ENCODE results near the gene CCDC6. TPM values are rescaled to one million over a fixed set of nuclear protein-coding genes. Genes with fewer than 3 reads are reported as not detected.

Gene CCDC6
- total RNA-seq, 2 experiments from 2014 or later: 21.6 to 22.1 TPM

DNA sequence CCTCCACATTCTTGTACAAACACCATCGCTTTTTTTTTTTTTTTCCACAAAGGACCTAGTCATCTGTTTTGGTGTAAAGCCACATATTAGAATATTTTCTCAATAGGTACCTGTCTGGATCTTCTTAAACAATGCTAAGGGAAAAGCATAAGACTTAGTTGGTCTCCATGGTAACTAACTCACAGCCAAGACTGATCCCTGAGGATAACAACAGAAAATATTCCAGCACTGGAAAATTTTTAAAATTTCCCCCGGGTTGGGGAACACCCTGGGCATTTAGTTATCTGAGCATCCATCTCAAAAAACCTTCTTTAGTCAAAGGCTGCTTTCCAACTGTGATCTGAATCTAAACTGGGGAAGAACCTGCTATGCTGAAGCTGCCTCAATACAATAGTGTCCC is 43.7 kb upstream of the CCDC6 start:
- H3K4me1 Mint-ChIP-seq (ENCODE audit: low read depth): no peaks in the 10 kb centered on the region
- no peak overlapping the region for H3K4me3 Mint-ChIP-seq
- peaks cover 0 to 6% of the 10 kb centered on the region in 2 experiments for H3K27me3 ChIP-seq (ENCODE audit: control insufficient read depth in 1 of 2, insufficient read depth in 2 of 2, low read length in 2 of 2)
- no peaks in the 10 kb centered on the region for H3K4me1 ChIP-seq (ENCODE audit: insufficient read depth, low read length)
- H3K36me3 Mint-ChIP-seq (ENCODE audit: low read depth): no peaks in the 10 kb centered on the region
- no peaks in the 10 kb centered on the region for H3K9me3 Mint-ChIP-seq
- ATAC-seq (ENCODE audit: poor library complexity) (no peak), DNase-seq (no peak)
- ChIA-PET POLR2A (no interaction called here), CTCF (no interaction called here)
- no peaks in the 10 kb centered on the region for H3K9me3 ChIP-seq (ENCODE audit: control insufficient read depth in 1 of 2, insufficient read depth in 1 of 2, low read length in 2 of 2)
- no peaks in the 10 kb centered on the region for H3K36me3 ChIP-seq (ENCODE audit: insufficient read depth, low read length)
- no peak overlapping the region for H3K27ac Mint-ChIP-seq
- intact Hi-C loops (cut with DNase I, micrococcal nuclease): no loop called here
- TF ChIP-seq, protein P1, sequence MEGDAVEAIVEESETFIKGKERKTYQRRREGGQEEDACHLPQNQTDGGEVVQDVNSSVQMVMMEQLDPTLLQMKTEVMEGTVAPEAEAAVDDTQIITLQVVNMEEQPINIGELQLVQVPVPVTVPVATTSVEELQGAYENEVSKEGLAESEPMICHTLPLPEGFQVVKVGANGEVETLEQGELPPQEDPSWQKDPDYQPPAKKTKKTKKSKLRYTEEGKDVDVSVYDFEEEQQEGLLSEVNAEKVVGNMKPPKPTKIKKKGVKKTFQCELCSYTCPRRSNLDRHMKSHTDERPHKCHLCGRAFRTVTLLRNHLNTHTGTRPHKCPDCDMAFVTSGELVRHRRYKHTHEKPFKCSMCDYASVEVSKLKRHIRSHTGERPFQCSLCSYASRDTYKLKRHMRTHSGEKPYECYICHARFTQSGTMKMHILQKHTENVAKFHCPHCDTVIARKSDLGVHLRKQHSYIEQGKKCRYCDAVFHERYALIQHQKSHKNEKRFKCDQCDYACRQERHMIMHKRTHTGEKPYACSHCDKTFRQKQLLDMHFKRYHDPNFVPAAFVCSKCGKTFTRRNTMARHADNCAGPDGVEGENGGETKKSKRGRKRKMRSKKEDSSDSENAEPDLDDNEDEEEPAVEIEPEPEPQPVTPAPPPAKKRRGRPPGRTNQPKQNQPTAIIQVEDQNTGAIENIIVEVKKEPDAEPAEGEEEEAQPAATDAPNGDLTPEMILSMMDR (IDR thresholded peaks at IDR 0.05): no peak
- H3K27ac ChIP-seq (ENCODE audit: low read depth in 1 of 2, low read length in 2 of 2): no peak overlapping the region
- H3K27me3 Mint-ChIP-seq: peaks cover 5% of the 10 kb centered on the region
- H3K4me3 ChIP-seq (ENCODE audit: low read length): no peak overlapping the region

DNA sequence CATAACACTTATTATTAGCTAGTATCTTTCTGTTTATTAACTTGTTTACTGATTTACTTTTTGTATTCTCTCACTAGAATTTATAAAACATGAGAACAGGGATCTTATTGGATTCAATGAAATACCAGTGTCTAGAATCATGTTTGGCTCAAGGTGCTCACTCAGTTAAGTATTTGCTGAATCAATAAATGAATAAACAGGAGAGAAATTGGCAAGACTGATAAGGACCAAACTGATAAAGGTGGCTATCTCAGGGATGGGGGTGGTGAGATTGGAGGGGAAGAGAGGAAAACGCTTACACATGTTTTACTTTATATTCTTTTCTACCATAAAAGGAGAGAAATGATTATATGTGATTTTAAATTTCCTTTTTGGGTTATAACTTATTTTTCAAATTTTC is 43.3 kb upstream of the CCDC6 start:
- peaks cover 5% of the 10 kb centered on the region for H3K27me3 Mint-ChIP-seq
- ATAC-seq (ENCODE audit: poor library complexity) (no peak), DNase-seq (no peak)
- H3K4me3 ChIP-seq (ENCODE audit: low read length): no peak overlapping the region
- H3K9me3 ChIP-seq (ENCODE audit: control insufficient read depth in 1 of 2, insufficient read depth in 1 of 2, low read length in 2 of 2): no peaks in the 10 kb centered on the region
- H3K36me3 ChIP-seq (ENCODE audit: insufficient read depth, low read length): no peaks in the 10 kb centered on the region
- no peaks in the 10 kb centered on the region for H3K9me3 Mint-ChIP-seq
- POLR2A ChIA-PET: no interaction called here
- CTCF ChIA-PET: no interaction called here
- no peaks in the 10 kb centered on the region for H3K4me1 Mint-ChIP-seq (ENCODE audit: low read depth)
- H3K27ac ChIP-seq (ENCODE audit: low read depth in 1 of 2, low read length in 2 of 2): no peak overlapping the region
- TF ChIP-seq, protein P1 (IDR thresholded peaks at IDR 0.05): no peak
- H3K4me3 Mint-ChIP-seq: no peak overlapping the region
- H3K36me3 Mint-ChIP-seq (ENCODE audit: low read depth): no peaks in the 10 kb centered on the region
- no peaks in the 10 kb centered on the region for H3K4me1 ChIP-seq (ENCODE audit: insufficient read depth, low read length)
- peaks cover 0 to 6% of the 10 kb centered on the region in 2 experiments for H3K27me3 ChIP-seq (ENCODE audit: control insufficient read depth in 1 of 2, insufficient read depth in 2 of 2, low read length in 2 of 2)
- H3K27ac Mint-ChIP-seq: no peak overlapping the region
- intact Hi-C loops (cut with DNase I, micrococcal nuclease): no loop called here

DNA sequence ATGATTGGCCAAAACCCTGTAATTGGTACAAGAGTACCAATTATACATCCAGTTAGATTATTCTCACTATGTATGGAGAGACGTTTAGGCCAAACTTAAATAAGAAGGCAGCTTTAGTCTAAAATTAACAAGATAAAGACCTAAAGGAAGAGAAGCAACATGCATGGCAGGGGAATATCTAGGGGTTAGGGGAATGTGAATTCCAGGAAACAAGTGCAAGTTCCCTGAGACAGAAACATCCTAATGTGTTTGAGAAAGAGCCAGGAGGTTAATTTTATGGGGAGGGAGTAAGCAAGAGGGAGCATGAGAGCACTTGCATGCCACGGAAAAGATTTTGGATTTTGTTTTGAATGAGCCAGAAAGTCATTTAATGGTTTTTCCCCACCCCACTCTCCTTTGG is 39.6 kb upstream of the CCDC6 start:
- Mint-ChIP-seq H3K4me3 (no peak overlapping the region), H3K4me1 (ENCODE audit: low read depth) (no peaks in the 10 kb centered on the region), H3K27ac (no peak overlapping the region), H3K9me3 (no peaks in the 10 kb centered on the region), H3K36me3 (ENCODE audit: low read depth) (no peaks in the 10 kb centered on the region), H3K27me3 (peaks cover 5% of the 10 kb centered on the region)
- CTCF ChIA-PET: no interaction called here
- POLR2A ChIA-PET: no interaction called here
- H3K36me3 ChIP-seq (ENCODE audit: insufficient read depth, low read length): no peaks in the 10 kb centered on the region
- H3K27ac ChIP-seq (ENCODE audit: low read depth in 1 of 2, low read length in 2 of 2): no peak overlapping the region
- DNase-seq (no peak), ATAC-seq (ENCODE audit: poor library complexity) (no peak)
- H3K27me3 ChIP-seq (ENCODE audit: control insufficient read depth in 1 of 2, insufficient read depth in 2 of 2, low read length in 2 of 2): peaks cover 0 to 6% of the 10 kb centered on the region in 2 experiments
- no peaks in the 10 kb centered on the region for H3K4me1 ChIP-seq (ENCODE audit: insufficient read depth, low read length)
- no peak overlapping the region for H3K4me3 ChIP-seq (ENCODE audit: low read length)
- H3K9me3 ChIP-seq (ENCODE audit: control insufficient read depth in 1 of 2, insufficient read depth in 1 of 2, low read length in 2 of 2): no peaks in the 10 kb centered on the region
- intact Hi-C loops (cut with DNase I, micrococcal nuclease): no loop called here
- TF ChIP-seq, protein P1 (IDR thresholded peaks at IDR 0.05): no peak

Data from CD4-positive, alpha-beta T cell (primary cell).